Activated B cell treated with CpG ODN at 0.5 μM for 24 hours (primary cell): ENCODE results near the gene FAM193B. TPM values are rescaled to one million over a fixed set of nuclear protein-coding genes. Genes with fewer than 3 reads are reported as not detected.

Experiments used
- ATAC-seq: fragments of 200-7000 bp; cut with Tn5 transposase; one replicate; pipeline ENCODE4 v1.10.0; 2021; ENCODE audit warnings: low read depth, mild to moderate bottlenecking, moderate library complexity
- CTCF ChIA-PET: fragments of 350-600 bp; sonication (Branson Sonifier 250); formaldehyde crosslinking; loops from one replicate; lab custom pipeline; 2021; ENCODE audit warnings: antibody characterized with exemption; lab: Charles Lee
- POLR2A ChIA-PET: fragments of 350-600 bp; sonication (Branson Sonifier 250); formaldehyde crosslinking; loops from one replicate; lab custom pipeline; 2021; ENCODE audit warnings: antibody characterized with exemption; lab: Charles Lee
- DNase-seq: peaks from one replicate; pipeline ENCODE4 v3.0.0; 2022
- H3K27ac Mint-ChIP-seq: one replicate; pipeline ENCODE4 v1.8.0; 2020; ENCODE audit warnings: mixed read lengths
- H3K27me3 Mint-ChIP-seq: one replicate; pipeline ENCODE4 v1.8.0; 2021; ENCODE audit warnings: mixed read lengths
- H3K36me3 Mint-ChIP-seq: one replicate; pipeline ENCODE4 v1.8.0; 2021; ENCODE audit warnings: low read depth, mixed read lengths
- H3K4me1 Mint-ChIP-seq: one replicate; pipeline ENCODE4 v1.8.0; 2021; ENCODE audit warnings: mixed read lengths
- H3K4me3 Mint-ChIP-seq: one replicate; pipeline ENCODE4 v1.8.0; 2020; ENCODE audit warnings: mild to moderate bottlenecking, mixed read lengths
- H3K9me3 Mint-ChIP-seq: one replicate; pipeline ENCODE4 v1.8.0; 2020; ENCODE audit warnings: mixed read lengths
- CTCF ChIP-seq: fragments of 200-600 bp; IDR thresholded peaks from one replicate; pipeline ENCODE4 v1.8.0; 2022; ENCODE audit warnings: antibody characterized with exemption, mild to moderate bottlenecking
- intact Hi-C: fragments of 100-400 bp; cut with micrococcal nuclease; formaldehyde crosslinking; loops from one replicate; pipeline ENCODE4 v1.15.1; 2024
- total RNA-seq: library from RNA; stranded (reverse); gene quantifications from 2 replicates; pipeline ENCODE4 v1.2.3, GENCODE V29; 2022

The FAM193B gene
- total RNA-seq, 1 donor from 2014 or later = 121 TPM

DNA sequence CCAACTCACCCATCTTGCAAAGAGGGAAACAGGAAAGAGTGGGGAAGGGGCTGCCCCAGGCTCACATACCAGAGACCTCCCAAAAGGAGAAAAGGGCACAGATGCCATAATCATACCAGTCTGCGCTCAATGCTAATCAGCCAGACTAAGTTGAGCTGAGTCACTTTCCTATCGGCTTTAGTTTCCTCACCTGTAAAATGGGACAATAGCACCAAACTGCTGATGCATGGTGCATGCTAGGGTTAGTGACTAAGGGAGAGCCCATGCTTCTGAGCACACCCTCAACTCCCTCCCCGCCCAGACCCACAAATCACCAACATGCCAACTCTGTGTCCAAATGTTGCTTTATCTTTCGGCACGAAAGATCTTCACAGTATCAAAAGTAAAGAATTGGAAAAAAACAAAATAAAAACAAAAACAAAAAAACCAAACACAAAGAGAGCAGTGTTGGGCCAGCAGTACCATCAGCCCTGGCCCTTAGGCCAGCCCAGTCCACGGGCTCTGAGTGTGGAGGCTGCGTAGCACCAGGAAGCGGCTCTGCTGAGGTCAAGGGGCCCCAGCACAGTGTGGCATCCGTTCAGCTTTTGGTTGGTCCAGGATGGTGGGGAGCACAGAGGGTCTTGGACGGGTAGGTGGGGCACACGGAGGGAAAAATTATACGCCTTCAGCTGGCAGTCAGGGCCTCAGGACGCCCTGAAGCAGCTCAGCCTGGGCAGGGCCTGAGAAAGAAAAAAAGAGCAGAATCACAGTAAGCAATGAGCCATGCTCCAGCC, 34.7 kb downstream of the FAM193B start:
- intact Hi-C loops = no loop called here
- POLR2A ChIA-PET = no interaction called here
- no peak for TF ChIP-seq CTCF
- Mint-ChIP-seq H3K4me3 (no peak overlapping the region), H3K27me3 (no peaks in the 10 kb centered on the region), H3K4me1 (peaks cover 43% of the 10 kb centered on the region), H3K9me3 (no peaks in the 10 kb centered on the region), H3K27ac (no peak overlapping the region), H3K36me3 (peaks cover 52% of the 10 kb centered on the region)
- DNase-seq (no peak), ATAC-seq (no peak)
- CTCF ChIA-PET = no interaction called here

GRCh38 chr5:177516601-177517568, 37.5 kb downstream of the FAM193B start, which contains the start of gene DDX41:
DDX41 (minus strand) TSS chr5:177516961; CDS start chr5:177516945, 16 bp downstream.
- CTCF ChIA-PET = interaction anchor here (1.4 to 3.5 kb wide), 2 partner anchors 16 to 404 kb away, joined by 3 to 21 read pairs; no protein-coding TSS in a partner anchor
- peaks cover 50% of the 10 kb centered on the region for H3K4me1 Mint-ChIP-seq

DNA sequence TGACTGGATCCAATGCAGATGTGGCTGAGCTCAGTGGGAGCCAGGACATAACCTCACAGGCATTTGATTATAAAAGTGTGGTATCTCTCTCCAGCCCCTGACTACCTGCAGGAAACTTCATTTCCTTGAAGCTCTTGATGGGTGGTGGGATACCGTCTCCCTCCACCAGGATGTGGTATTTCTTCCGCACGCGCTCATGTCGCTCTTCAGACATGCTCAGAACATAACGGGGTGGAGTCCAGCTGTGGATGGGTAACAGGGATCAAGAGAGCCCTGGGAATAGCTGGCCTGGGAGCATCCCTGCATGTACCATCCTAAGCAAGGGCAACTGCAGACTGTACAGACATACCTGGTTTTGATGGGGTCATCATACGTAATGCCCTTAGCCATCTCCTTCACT, 38.8 kb downstream of the FAM193B start:
- Mint-ChIP-seq H3K4me1 (peaks cover 56% of the 10 kb centered on the region), H3K36me3 (peaks cover 75% of the 10 kb centered on the region), H3K4me3 (peak overlapping the region; percentile 98), H3K27me3 (no peaks in the 10 kb centered on the region), H3K27ac (peak overlapping the region; percentile 94), H3K9me3 (no peaks in the 10 kb centered on the region)
- no peak for TF ChIP-seq CTCF
- ATAC-seq = no peak
- CTCF ChIA-PET = interaction anchor here (0.8 to 3.5 kb wide), 4 partner anchors 14 to 402 kb away, joined by 3 to 21 read pairs (median 4); no protein-coding TSS in a partner anchor
- no peak for DNase-seq
- intact Hi-C loops = no loop called here
- POLR2A ChIA-PET = interaction anchor here (0.8 kb wide), 1 partner anchor 77 kb away, joined by 3 read pairs; no protein-coding TSS in a partner anchor

More at GRCh38 chr5:177516601-177517568, 37.5 kb downstream of the FAM193B start, which contains the start of gene DDX41:
- H3K4me3 Mint-ChIP-seq = peak within 1 kb of the TSS; percentile 98
- TF ChIP-seq CTCF = no peak
- H3K27me3 Mint-ChIP-seq = no peaks in the 10 kb centered on the region
- POLR2A ChIA-PET = interaction anchor here (0.6 to 1.6 kb wide), 4 partner anchors 9 to 1046 kb away, joined by 3 to 9 read pairs (median 4); partner anchors contain the start of gene RNF44
- H3K9me3 Mint-ChIP-seq = no peaks in the 10 kb centered on the region
- H3K27ac Mint-ChIP-seq = peak within 1 kb of the TSS; percentile 94
- ATAC-seq (peak; percentile 92), DNase-seq (peak; percentile 93)
- intact Hi-C loops = loop anchor here (1.0 to 2.0 kb wide), 4 partner anchors 8 to 76 kb away; partner anchors contain the start of genes DOK3, FAM193B, PDLIM7 and TMED9
- H3K36me3 Mint-ChIP-seq = peaks cover 74% of the 10 kb centered on the region

DNA sequence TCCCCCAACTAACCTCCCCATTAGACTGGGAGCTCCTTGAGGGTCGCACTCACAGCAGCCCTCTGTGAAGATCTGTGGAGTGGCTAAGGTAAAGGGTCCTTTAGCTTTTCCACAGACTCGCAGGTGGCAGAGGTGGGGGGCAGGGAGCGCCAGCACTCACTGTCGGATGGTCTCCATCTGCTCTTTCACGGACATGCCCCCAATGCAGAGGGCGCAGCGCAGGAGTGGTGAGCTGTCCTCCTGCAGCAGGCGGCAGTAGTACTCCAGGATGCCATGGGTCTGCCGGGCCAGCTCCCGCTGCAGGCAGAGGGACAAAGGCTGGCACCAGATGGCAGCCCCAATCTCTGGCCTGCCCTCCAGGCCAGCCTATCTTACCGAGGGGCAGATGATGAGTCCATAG, 39.8 kb downstream of the FAM193B start:
- Mint-ChIP-seq H3K36me3 (peaks cover 70% of the 10 kb centered on the region), H3K4me1 (peaks cover 58% of the 10 kb centered on the region), H3K27me3 (no peaks in the 10 kb centered on the region), H3K4me3 (peak overlapping the region; percentile 98), H3K9me3 (no peaks in the 10 kb centered on the region), H3K27ac (no peak overlapping the region)
- no peak for TF ChIP-seq CTCF
- intact Hi-C loops = no loop called here
- ChIA-PET POLR2A (no interaction called here), CTCF (interaction anchor here (3.5 kb wide), 1 partner anchor 13 kb away, joined by 21 read pairs; no protein-coding TSS in a partner anchor)
- DNase-seq = no peak
- ATAC-seq = no peak
